ENCODE measurements around the gene CARNS1.

DNA sequence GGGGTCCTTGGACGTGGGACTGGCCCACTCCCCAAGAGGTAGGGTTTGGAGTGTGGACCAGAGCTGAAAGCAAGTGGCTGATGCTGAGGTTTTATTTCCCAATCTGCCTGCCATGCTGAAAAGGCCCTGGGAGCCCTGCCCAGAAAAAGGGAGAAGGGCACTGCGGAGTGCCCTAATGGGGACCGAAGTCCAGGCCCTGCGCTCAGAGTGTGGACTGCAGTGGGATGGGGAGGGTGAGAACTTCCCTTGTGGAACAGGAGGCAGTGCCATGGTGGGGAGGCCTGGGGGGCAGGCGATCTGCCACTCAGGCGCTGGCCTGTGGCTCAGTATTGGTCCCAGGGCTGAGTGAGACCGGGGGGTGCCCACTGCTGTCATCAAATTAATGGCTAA is 32.7 kb downstream of the CARNS1 start:
- TF ChIP-seq POLR2A (IDR thresholded peaks at IDR 0.05), result no peak
- TF ChIP-seq, protein P1, sequence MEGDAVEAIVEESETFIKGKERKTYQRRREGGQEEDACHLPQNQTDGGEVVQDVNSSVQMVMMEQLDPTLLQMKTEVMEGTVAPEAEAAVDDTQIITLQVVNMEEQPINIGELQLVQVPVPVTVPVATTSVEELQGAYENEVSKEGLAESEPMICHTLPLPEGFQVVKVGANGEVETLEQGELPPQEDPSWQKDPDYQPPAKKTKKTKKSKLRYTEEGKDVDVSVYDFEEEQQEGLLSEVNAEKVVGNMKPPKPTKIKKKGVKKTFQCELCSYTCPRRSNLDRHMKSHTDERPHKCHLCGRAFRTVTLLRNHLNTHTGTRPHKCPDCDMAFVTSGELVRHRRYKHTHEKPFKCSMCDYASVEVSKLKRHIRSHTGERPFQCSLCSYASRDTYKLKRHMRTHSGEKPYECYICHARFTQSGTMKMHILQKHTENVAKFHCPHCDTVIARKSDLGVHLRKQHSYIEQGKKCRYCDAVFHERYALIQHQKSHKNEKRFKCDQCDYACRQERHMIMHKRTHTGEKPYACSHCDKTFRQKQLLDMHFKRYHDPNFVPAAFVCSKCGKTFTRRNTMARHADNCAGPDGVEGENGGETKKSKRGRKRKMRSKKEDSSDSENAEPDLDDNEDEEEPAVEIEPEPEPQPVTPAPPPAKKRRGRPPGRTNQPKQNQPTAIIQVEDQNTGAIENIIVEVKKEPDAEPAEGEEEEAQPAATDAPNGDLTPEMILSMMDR (IDR thresholded peaks at IDR 0.05), result no peak
